Measurements from ENCODE around the gene SETD1B. TPM values are rescaled to one million over a fixed set of nuclear protein-coding genes. Genes with fewer than 3 reads are reported as not detected.

The SETD1B gene
- total and polyA plus RNA-seq, 2 experiments from 2014 or later, result 2.4 to 15.1 TPM

- Histone ChIP-seq H3K4me1 (ENCODE audit: low read depth) (peaks cover 34% of the 10 kb centered on the region), H3K27ac (peak overlapping the region; percentile 100), H3K27me3 (no peaks in the 10 kb centered on the region), H3K4me3 (peak overlapping the region; percentile 89), H3K9me3 (ENCODE audit: low read depth) (no peaks in the 10 kb centered on the region), H3K36me3 (peaks cover 3% of the 10 kb centered on the region)
- peak; percentile 79 to 93 for DNase-seq (ENCODE audit: low read depth in 1 of 2, low spot score in 1 of 2)
- TF ChIP-seq CTCF (IDR thresholded peaks at IDR 0.05; ENCODE audit: low read depth, low read length), result no peak
These were observed 3.7 kb upstream of the SETD1B start for GRCh38 chr12:121799842-121800693.

GRCh38 chr12:121800694-121801594, 2.9 kb upstream of the SETD1B start:
- peak overlapping the region; percentile 89 for H3K4me3 ChIP-seq
- no peaks in the 10 kb centered on the region for H3K27me3 ChIP-seq
- no peaks in the 10 kb centered on the region for H3K9me3 ChIP-seq (ENCODE audit: low read depth)
- H3K27ac ChIP-seq, result peak overlapping the region; percentile 100
- peaks cover under 1% of the 10 kb centered on the region for H3K36me3 ChIP-seq
- peak; percentile 76 to 89 for DNase-seq (ENCODE audit: low read depth in 1 of 2, low spot score in 1 of 2)
- peaks cover 29% of the 10 kb centered on the region for H3K4me1 ChIP-seq (ENCODE audit: low read depth)
- no peak for TF ChIP-seq CTCF (IDR thresholded peaks at IDR 0.05; ENCODE audit: low read depth, low read length)

- DNase-seq (ENCODE audit: low read depth in 1 of 2, low spot score in 1 of 2), result peak in 1 of 2 donors; percentile 77
- peaks cover 24% of the 10 kb centered on the region for H3K4me1 ChIP-seq (ENCODE audit: low read depth)
- TF ChIP-seq CTCF (IDR thresholded peaks at IDR 0.05; ENCODE audit: low read depth, low read length), result no peak
These were observed 2.0 kb upstream of the SETD1B start for GRCh38 chr12:121801595-121802484.

GRCh38 chr12:121802485-121802842, 1.3 kb upstream of the SETD1B start:
- Histone ChIP-seq H3K9me3 (ENCODE audit: low read depth) (no peaks in the 10 kb centered on the region), H3K4me1 (ENCODE audit: low read depth) (peaks cover 28% of the 10 kb centered on the region), H3K27me3 (no peaks in the 10 kb centered on the region), H3K27ac (peak overlapping the region; percentile 100), H3K36me3 (no peaks in the 10 kb centered on the region), H3K4me3 (peak overlapping the region; percentile 89)
- TF ChIP-seq CTCF (IDR thresholded peaks at IDR 0.05; ENCODE audit: low read depth, low read length), result no peak
- no peak for DNase-seq (ENCODE audit: low read depth in 1 of 2, low spot score in 1 of 2)

More at GRCh38 chr12:121801595-121802484, 2.0 kb upstream of the SETD1B start:
- Histone ChIP-seq H3K36me3 (no peaks in the 10 kb centered on the region), H3K9me3 (ENCODE audit: low read depth) (no peaks in the 10 kb centered on the region), H3K27me3 (no peaks in the 10 kb centered on the region), H3K27ac (peak overlapping the region; percentile 100), H3K4me3 (peak overlapping the region; percentile 89)
